Measurements from ENCODE around the gene C6orf52. TPM values are rescaled to one million over a fixed set of nuclear protein-coding genes. Genes with fewer than 3 reads are reported as not detected.

Gene C6orf52
- total RNA-seq, 1 experiment from 2014 or later: 6.5 TPM

DNA sequence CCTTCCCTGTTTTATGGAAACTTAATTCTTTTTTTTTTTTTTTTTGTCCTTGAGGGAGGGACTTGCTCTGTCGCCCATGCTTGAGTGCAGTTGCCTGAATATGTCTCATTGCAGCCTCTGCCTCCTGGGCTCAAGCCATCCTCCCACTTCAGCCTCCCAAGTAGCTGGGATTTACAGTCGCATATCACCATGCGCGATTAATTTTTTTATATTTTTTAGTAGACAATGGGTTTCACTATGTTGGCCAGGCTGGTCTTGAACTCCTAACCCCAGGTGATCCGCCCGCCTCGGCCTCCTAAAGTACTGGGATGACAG is 29.1 kb upstream of the C6orf52 start:
- TF ChIP-seq, protein P1, sequence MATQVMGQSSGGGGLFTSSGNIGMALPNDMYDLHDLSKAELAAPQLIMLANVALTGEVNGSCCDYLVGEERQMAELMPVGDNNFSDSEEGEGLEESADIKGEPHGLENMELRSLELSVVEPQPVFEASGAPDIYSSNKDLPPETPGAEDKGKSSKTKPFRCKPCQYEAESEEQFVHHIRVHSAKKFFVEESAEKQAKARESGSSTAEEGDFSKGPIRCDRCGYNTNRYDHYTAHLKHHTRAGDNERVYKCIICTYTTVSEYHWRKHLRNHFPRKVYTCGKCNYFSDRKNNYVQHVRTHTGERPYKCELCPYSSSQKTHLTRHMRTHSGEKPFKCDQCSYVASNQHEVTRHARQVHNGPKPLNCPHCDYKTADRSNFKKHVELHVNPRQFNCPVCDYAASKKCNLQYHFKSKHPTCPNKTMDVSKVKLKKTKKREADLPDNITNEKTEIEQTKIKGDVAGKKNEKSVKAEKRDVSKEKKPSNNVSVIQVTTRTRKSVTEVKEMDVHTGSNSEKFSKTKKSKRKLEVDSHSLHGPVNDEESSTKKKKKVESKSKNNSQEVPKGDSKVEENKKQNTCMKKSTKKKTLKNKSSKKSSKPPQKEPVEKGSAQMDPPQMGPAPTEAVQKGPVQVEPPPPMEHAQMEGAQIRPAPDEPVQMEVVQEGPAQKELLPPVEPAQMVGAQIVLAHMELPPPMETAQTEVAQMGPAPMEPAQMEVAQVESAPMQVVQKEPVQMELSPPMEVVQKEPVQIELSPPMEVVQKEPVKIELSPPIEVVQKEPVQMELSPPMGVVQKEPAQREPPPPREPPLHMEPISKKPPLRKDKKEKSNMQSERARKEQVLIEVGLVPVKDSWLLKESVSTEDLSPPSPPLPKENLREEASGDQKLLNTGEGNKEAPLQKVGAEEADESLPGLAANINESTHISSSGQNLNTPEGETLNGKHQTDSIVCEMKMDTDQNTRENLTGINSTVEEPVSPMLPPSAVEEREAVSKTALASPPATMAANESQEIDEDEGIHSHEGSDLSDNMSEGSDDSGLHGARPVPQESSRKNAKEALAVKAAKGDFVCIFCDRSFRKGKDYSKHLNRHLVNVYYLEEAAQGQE (IDR thresholded peaks at IDR 0.05; ENCODE audit: insufficient read depth in 1 of 2, low read depth in 2 of 2, low read length in 1 of 2): no peak
- no peak for TF ChIP-seq CTCF (IDR thresholded peaks at IDR 0.05)
- TF ChIP-seq POLR2AphosphoS5 (IDR thresholded peaks at IDR 0.05; ENCODE audit: low read depth, low read length): no peak
- no peak for TF ChIP-seq TCF7L2 (IDR thresholded peaks at IDR 0.05; ENCODE audit: low read depth, low read length)
- TF ChIP-seq SIN3A (IDR thresholded peaks at IDR 0.05; ENCODE audit: borderline replicate concordance, insufficient read depth, low read depth, low read length): no peak
- ATAC-seq (no peak), DNase-seq (ENCODE audit: low read depth, low spot score) (no peak)
- H3K36me3 ChIP-seq (ENCODE audit: control insufficient read depth, insufficient read depth, low read length): no peaks in the 10 kb centered on the region
- no TSS peak for BruUV-seq (replicated peaks)
- H3K4me1 ChIP-seq (ENCODE audit: control insufficient read depth, insufficient read depth, low read length): peaks cover 18% of the 10 kb centered on the region
- CTCF ChIA-PET: interaction anchor here (0.5 kb wide), 1 partner anchor 29 kb away, joined by 11 read pairs; the partner anchor contains the start of gene PAK1IP1
- POLR2A ChIA-PET: no interaction called here
- H3K27me3 ChIP-seq (ENCODE audit: control insufficient read depth, insufficient read depth, low read length): no peaks in the 10 kb centered on the region
- peak overlapping the region; percentile 77 to 91 for H3K4me3 ChIP-seq (ENCODE audit: low read depth in 2 of 2, low read length in 2 of 2)
- no peaks in the 10 kb centered on the region for H3K9me3 ChIP-seq (ENCODE audit: control insufficient read depth, insufficient read depth, low read depth, low read length)
- H3K27ac ChIP-seq (ENCODE audit: low read length): peak overlapping the region; percentile 95
- intact Hi-C loops (cut with micrococcal nuclease; ENCODE audit: unreplicated experiment): no loop called here
- in situ Hi-C loops (cut with HindIII; ENCODE audit: low pct_unique_long_range_greater_than_20kb, low sequenced_read_pairs): no loop called here

GRCh38 chr6:10722820-10723566 is 28.6 kb upstream of the C6orf52 start, which contains the start of gene TMEM14C:
TMEM14C (plus strand) TSS chr6:10723070; CDS start chr6:10724614, 1,544 bp downstream.
- H3K27ac ChIP-seq (ENCODE audit: low read length): peak within 1 kb of the TSS; percentile 95
- peak; percentile 100 for ATAC-seq
- TF ChIP-seq SIN3A (IDR thresholded peaks at IDR 0.05; ENCODE audit: borderline replicate concordance, insufficient read depth, low read depth, low read length) (peak; percentile 76; the same call in 1 of the 2 replicates), POLR2AphosphoS5 (IDR thresholded peaks at IDR 0.05; ENCODE audit: low read depth, low read length) (peak; percentile 93), TCF7L2 (IDR thresholded peaks at IDR 0.05; ENCODE audit: low read depth, low read length) (no peak; the same call in 1 of the 2 replicates)
- TF ChIP-seq, protein P1 (IDR thresholded peaks at IDR 0.05; ENCODE audit: insufficient read depth in 1 of 2, low read depth in 2 of 2, low read length in 1 of 2): no peak
- peaks cover 18% of the 10 kb centered on the region for H3K4me1 ChIP-seq (ENCODE audit: control insufficient read depth, insufficient read depth, low read length)
- no peaks in the 10 kb centered on the region for H3K36me3 ChIP-seq (ENCODE audit: control insufficient read depth, insufficient read depth, low read length)
- no peaks in the 10 kb centered on the region for H3K9me3 ChIP-seq (ENCODE audit: control insufficient read depth, insufficient read depth, low read depth, low read length)
- H3K27me3 ChIP-seq (ENCODE audit: control insufficient read depth, insufficient read depth, low read length): no peaks in the 10 kb centered on the region
- CTCF ChIA-PET: interaction anchor here (0.5 kb wide), 1 partner anchor 28 kb away, joined by 11 read pairs; the partner anchor contains the start of gene PAK1IP1
- peak; percentile 91 for DNase-seq (ENCODE audit: low read depth, low spot score)
- peak within 1 kb of the TSS; percentile 77 to 91 for H3K4me3 ChIP-seq (ENCODE audit: low read depth in 2 of 2, low read length in 2 of 2)
- intact Hi-C loops (cut with micrococcal nuclease; ENCODE audit: unreplicated experiment): no loop called here
- BruUV-seq (replicated peaks): TSS peak; percentile 92
- POLR2A ChIA-PET: interaction anchor here (1.0 kb wide), 1 partner anchor 200 kb away, joined by 8 read pairs; no protein-coding TSS in a partner anchor
- in situ Hi-C loops (cut with HindIII; ENCODE audit: low pct_unique_long_range_greater_than_20kb, low sequenced_read_pairs): no loop called here

All from Panc1 (cell line).